T47D (cell line): Measurements from ENCODE around the gene LGR4.

ENCODE experiments used
- DNase-seq, 2 experiments: peaks; one replicate each; pipeline versions ENCODE4 v3.0.0 to v3.0.0-alpha.2; 2011 to 2012; ENCODE audit warnings: low read depth in 1 of 2, low spot score in 1 of 2
- JUND ChIP-seq: IDR thresholded peaks from 2 replicates; pipeline ENCODE4 v1.6.1; 2012; ENCODE audit warnings: low read depth
- in situ Hi-C: cut with HindIII; loops from 2 replicates; pipeline ENCODE4 v1.10.0; 2016; ENCODE audit warnings: low sequenced_read_pairs, low pct_unique_long_range_greater_than_20kb

The LGR4 gene

GRCh38 chr11:27505781-27506180 is 33.2 kb upstream of the LGR4 start:
- DNase-seq = no peak
- no peak for TF ChIP-seq JUND
- in situ Hi-C loops = no loop called here

DNA sequence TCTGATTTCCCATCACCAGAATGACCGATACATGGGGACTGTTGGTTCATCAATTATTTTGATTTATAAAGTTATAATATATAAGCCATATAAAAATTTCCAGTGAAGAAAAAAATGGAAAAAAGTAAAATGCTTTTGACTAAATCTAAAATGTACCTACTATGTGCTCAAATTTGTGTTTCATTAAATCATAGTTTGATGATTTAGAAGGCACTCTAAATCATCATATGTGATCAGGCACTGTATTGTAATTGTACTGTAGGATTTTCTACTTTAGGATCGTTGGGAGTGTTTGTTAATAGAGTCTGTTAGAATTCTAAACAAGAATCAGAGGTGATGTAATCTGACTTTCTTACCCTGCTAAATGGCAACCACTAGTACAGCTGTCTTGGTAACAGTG is 31.6 kb upstream of the LGR4 start:
- TF ChIP-seq JUND = no peak
- in situ Hi-C loops = no loop called here
- DNase-seq = no peak

DNA sequence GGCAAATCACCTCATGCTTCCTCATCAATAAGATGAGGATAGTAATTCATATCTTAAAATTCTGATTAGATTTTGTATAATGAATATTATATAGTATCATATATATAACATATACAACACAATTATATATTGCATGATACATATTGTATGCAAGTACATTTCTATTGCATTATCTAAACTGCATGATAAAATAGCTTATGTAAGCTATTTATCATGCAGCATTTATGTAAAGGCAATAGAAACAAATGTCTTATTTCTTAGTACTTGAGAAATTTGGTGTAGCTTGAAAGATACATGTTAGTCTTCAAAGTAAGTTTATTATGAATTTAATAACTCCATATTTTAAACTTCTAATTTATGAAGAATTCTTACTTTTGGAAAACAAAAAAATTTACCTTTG is 28.5 kb upstream of the LGR4 start:
- no peak for DNase-seq
- in situ Hi-C loops = no loop called here
- no peak for TF ChIP-seq JUND

- DNase-seq = no peak
- no peak for TF ChIP-seq JUND
- in situ Hi-C loops = no loop called here
Measured at GRCh38 chr11:27497911-27498310, 25.3 kb upstream of the LGR4 start.

- in situ Hi-C loops = no loop called here
- DNase-seq = peak in 1 of 2 experiments; percentile 42
- TF ChIP-seq JUND = no peak
Measured at GRCh38 chr11:27497284-27497866, 24.8 kb upstream of the LGR4 start.

- no peak for TF ChIP-seq JUND
- DNase-seq = no peak
- in situ Hi-C loops = no loop called here
Measured at GRCh38 chr11:27496461-27496860, 23.9 kb upstream of the LGR4 start.

- TF ChIP-seq JUND = no peak
- DNase-seq = no peak
- in situ Hi-C loops = no loop called here
Measured at GRCh38 chr11:27495710-27496300, 23.2 kb upstream of the LGR4 start.

DNA sequence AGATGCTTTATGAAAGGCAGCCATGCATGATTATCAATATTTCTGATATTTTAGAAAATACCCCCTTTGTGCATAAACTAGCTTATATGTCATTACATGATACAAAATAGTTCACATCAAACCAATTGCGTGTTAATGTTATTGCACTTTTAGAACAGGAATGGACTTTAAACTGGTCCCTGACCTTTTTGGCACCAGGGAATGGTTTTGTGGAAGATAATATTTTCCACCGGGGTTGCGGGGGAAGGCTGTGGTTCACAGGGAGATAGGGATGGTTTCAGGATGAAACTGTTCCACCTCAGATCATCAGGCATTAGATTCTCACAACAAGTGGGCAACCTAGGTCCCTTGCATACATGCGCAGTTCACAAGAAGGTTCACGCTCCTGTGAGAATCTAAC is 16.5 kb upstream of the LGR4 start:
- in situ Hi-C loops = no loop called here
- TF ChIP-seq JUND = no peak
- DNase-seq = no peak

GRCh38 chr11:27487706-27488105 is 15.1 kb upstream of the LGR4 start:
- no peak for TF ChIP-seq JUND
- in situ Hi-C loops = no loop called here

DNA sequence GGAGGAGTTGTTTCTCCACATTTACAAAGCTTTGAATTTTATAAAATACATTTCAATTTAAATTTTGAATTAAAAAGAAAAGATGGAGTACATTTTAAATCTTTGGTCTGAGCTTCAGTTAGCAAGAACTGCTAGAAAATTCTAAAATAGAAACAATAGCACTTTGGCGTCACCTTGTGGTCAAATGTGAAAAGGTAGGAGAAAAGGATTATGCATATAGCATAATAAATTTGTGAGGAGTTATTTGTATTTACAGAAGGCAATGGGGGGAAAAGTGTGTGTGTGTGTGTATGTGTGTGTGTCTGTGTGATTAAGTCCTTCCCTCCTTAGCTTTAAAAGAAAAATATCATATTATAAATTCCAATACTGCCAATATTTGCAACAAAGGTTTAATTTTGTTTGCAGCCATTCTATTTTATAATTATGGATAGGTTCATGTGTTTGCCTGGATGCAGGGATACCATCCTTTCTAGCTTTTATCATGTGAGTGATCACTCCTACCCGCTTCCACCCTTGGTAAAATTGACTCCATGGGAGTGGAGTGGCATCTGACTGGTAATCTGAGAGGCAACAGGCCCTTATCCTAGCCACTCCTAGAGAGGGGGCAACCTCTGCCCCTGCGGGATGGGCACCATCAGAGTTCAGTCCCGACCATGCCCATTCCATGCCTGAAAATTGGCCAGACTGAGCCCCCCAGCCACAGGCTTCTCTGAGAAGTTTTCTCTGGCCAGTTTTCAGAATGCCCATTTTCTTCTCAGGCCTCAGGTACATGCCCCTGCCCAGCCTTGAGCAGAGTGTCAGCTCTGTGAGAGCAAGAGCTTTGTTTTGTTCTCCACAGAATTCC is 13.6 kb upstream of the LGR4 start:
- peak in 1 of 2 experiments; percentile 81 for DNase-seq
- TF ChIP-seq JUND = no peak
- in situ Hi-C loops = no loop called here

More at GRCh38 chr11:27487706-27488105, 15.1 kb upstream of the LGR4 start:
- no peak for DNase-seq

- in situ Hi-C loops = no loop called here
- DNase-seq = no peak
- TF ChIP-seq JUND = no peak
Measured at GRCh38 chr11:27482793-27483192, 10.2 kb upstream of the LGR4 start.

- no peak for DNase-seq
- no peak for TF ChIP-seq JUND
- in situ Hi-C loops = no loop called here
Measured at GRCh38 chr11:27481992-27482391, 9.4 kb upstream of the LGR4 start.

- no peak for TF ChIP-seq JUND
- no peak for DNase-seq
- in situ Hi-C loops = no loop called here
Measured at GRCh38 chr11:27477831-27478230, 5.2 kb upstream of the LGR4 start.
